Kidney (tissue), 14 donors: ENCODE data around the gene DHRS3. TPM values are rescaled to one million over a fixed set of nuclear protein-coding genes. Genes with fewer than 3 reads are reported as not detected.
A peak's percentile ranks its signal among the peaks of the same experiment; 100 is the strongest.

ENCODE experiments used
- DNase-seq, 5 donors: peaks; one replicate each; pipeline ENCODE4 v3.0.0-alpha.2; 2013 to 2020
- FAIRE-seq: peaks from 2 replicates; lab custom pipeline; 2012; peaks lifted over from hg19 to GRCh38; lab: Jason Lieb, UNC
- H3K27ac ChIP-seq, 2 donors: one replicate each; pipeline ENCODE4 v1.7.0; 2013; ENCODE audit warnings: low read depth in 2 of 2, low read length in 2 of 2, inconsistent platforms in 1 of 2
- H3K27me3 ChIP-seq: one replicate; pipeline ENCODE4 v1.7.1; 2013; ENCODE audit warnings: low read length, inconsistent platforms; ENCODE audit not compliant: control insufficient read depth, insufficient read depth
- H3K36me3 ChIP-seq, 3 donors: one replicate each; pipeline versions ENCODE4 v1.7.0 to v1.7.1; 2013; ENCODE audit warnings: low read length in 3 of 3, control low read depth in 1 of 3, inconsistent platforms in 1 of 3; ENCODE audit not compliant: insufficient read depth in 3 of 3, control insufficient read depth in 2 of 3
- H3K4me1 ChIP-seq, 3 donors: one replicate each; pipeline versions ENCODE4 v1.7.0 to v1.7.1; 2013; ENCODE audit warnings: low read length in 3 of 3, inconsistent platforms in 1 of 3, low read depth in 1 of 3; ENCODE audit not compliant: control insufficient read depth in 2 of 3, insufficient read depth in 2 of 3
- H3K4me3 ChIP-seq, 3 donors: one replicate each; pipeline versions ENCODE4 v1.7.0 to v1.8.1; 2013; ENCODE audit warnings: low read length in 3 of 3, control low read depth in 1 of 3, inconsistent platforms in 1 of 3
- H3K9ac ChIP-seq, 3 donors: one replicate each; pipeline versions ENCODE4 v1.7.0 to v1.7.1; 2013; ENCODE audit warnings: low read length in 3 of 3, control low read depth in 1 of 3, inconsistent platforms in 1 of 3
- H3K9me3 ChIP-seq, 3 donors: one replicate each; pipeline versions ENCODE4 v1.7.0 to v1.7.1; 2013; ENCODE audit warnings: low read length in 3 of 3, control low read depth in 1 of 3, inconsistent platforms in 1 of 3; ENCODE audit not compliant: control insufficient read depth in 2 of 3, insufficient read depth in 1 of 3
- intact Hi-C: fragments of 100-400 bp; cut with DNase I; formaldehyde crosslinking; loops from one replicate; pipeline ENCODE4 v1.11.1; 2022
- polyA plus RNA-seq: library from polyadenylated mRNA; stranded (reverse); fragments of 350-450 nt; fragmentation: Illumina TruSeq; extraction: RNeasy Lipid Tissue Mini Kit (QIAGEN cat#74804); gene quantifications from one replicate; pipeline ENCODE4 v1.2.3, GENCODE V29; 2014; ENCODE audit warnings: low read depth, low replicate concordance; ENCODE audit not compliant: insufficient read depth
- total RNA-seq: library from RNA; stranded (reverse); fragmentation: NEBNext Ultra II Directional; extraction: Animal tissue kit (Norgen Biotek cat#: 25700); gene quantifications from one replicate; pipeline ENCODE4 v1.2.1, GENCODE V29; 2021
- TF ChIP-seq, protein P1 (sequence below): IDR thresholded peaks from 3 replicates; pipeline ENCODE4 v1.5.1; 2012; ENCODE audit warnings: mild to moderate bottlenecking, moderate library complexity, borderline replicate concordance; ENCODE audit not compliant: insufficient read depth; ENCODE audit errors: extremely low read depth
- donor health status: control.
- donor health status: control.
- donor health status: control.
- donor health status: control.
- donor health status: control.
- donor health status: DM: yes; HTN: yes; CAD: no.
- donor health status: Normal renal cell carcinoma (clear cell type).

DHRS3 gene
- total and polyA plus RNA-seq, 2 donors from 2014 or later, result 44.8 to 97.1 TPM

DNA sequence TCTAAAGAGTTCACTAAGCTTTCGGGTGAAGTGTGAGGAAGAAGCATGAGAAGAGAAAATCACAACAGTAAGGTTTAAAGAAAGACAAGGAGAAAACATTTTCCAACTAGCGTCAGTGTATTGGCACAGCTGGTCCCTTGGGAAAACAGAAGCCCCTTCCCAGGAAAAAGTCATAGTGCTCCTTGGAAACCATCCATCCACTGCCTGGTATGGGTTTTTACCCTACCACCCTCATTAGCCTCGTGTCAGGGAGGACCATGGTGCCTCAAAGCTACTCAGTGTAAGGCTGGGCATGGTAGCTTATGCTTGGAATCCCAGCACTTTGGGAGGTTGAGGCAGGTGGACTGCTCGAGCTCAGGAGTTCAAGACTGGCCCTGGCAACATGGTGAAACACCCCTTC, 38.6 kb upstream of the DHRS3 start:
- intact Hi-C loops, result loop anchor here (10.0 kb wide), 1 partner anchor 342 kb away; no protein-coding TSS in a partner anchor
- H3K27me3 ChIP-seq, result no peaks in the 10 kb centered on the region

DNA sequence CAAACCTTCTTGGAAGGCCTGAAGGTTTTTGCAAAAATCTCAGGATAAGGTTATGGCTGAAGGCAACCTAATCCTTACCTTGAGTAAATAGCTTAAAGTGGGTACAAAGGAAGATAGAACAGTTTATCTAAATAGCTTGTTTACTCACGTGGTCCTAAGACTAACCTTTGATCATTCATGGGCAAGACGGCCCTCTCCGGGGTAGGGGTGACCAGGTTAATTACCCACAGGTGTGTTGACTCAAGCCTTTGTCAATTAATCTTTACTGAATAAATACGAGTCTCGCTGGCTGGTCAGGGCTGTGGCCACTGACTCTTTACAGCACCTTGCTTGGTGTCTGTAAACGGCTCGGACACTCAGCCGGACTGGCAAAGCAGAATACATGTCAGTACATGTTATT, 36.6 kb upstream of the DHRS3 start:
- intact Hi-C loops, result loop anchor here (10.0 kb wide), 1 partner anchor 340 kb away; no protein-coding TSS in a partner anchor
- no peak for DNase-seq
- H3K27ac ChIP-seq, result no peak overlapping the region
- TF ChIP-seq, protein P1, sequence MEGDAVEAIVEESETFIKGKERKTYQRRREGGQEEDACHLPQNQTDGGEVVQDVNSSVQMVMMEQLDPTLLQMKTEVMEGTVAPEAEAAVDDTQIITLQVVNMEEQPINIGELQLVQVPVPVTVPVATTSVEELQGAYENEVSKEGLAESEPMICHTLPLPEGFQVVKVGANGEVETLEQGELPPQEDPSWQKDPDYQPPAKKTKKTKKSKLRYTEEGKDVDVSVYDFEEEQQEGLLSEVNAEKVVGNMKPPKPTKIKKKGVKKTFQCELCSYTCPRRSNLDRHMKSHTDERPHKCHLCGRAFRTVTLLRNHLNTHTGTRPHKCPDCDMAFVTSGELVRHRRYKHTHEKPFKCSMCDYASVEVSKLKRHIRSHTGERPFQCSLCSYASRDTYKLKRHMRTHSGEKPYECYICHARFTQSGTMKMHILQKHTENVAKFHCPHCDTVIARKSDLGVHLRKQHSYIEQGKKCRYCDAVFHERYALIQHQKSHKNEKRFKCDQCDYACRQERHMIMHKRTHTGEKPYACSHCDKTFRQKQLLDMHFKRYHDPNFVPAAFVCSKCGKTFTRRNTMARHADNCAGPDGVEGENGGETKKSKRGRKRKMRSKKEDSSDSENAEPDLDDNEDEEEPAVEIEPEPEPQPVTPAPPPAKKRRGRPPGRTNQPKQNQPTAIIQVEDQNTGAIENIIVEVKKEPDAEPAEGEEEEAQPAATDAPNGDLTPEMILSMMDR, result no peak
- H3K4me3 ChIP-seq, result no peak overlapping the region
- FAIRE-seq, result no peak
- no peak overlapping the region for H3K9ac ChIP-seq
- no peaks in the 10 kb centered on the region for H3K9me3 ChIP-seq
- H3K4me1 ChIP-seq, result peaks cover 0 to 1% (median 0%) of the 10 kb centered on the region in 3 donors
- no peaks in the 10 kb centered on the region for H3K27me3 ChIP-seq
- H3K36me3 ChIP-seq, result no peaks in the 10 kb centered on the region

More for the DNA sequence above, 38.6 kb upstream of the DHRS3 start:
- Histone ChIP-seq H3K9ac (no peak overlapping the region), H3K4me3 (no peak overlapping the region), H3K4me1 (no peaks in the 10 kb centered on the region), H3K9me3 (no peaks in the 10 kb centered on the region), H3K36me3 (no peaks in the 10 kb centered on the region), H3K27ac (no peak overlapping the region)
- DNase-seq (no peak), FAIRE-seq (no peak)
- TF ChIP-seq, protein P1, result no peak

DNA sequence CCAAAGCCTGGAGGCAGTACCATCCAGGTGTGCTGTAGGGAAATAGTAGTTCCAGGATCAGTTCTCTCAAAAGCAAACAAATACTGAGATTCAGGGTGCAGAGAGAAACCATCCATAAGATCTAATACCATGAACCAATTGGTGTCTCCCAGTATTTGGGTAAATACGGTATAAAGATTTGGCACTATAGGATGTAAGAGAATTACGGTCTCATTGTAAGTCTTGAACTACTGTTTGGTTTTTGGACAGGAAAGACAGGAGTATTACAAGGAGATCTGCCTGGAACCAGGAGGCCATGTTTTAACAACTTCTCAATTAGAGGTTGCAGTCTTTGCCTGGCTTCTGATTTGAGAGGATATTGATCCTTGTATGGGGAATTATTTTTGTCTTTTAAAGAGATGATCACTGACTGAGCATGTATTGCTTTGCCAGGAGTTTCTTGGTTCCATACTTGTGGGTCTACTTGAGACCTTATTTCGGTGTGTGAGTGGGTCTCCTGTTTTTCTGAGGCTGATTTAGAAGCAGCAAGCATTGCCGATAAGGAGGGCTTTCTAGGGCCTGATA, 36.1 kb upstream of the DHRS3 start:
- Histone ChIP-seq H3K9me3 (no peaks in the 10 kb centered on the region), H3K4me1 (peaks cover 0 to 4% (median 0%) of the 10 kb centered on the region in 3 donors), H3K27ac (no peak overlapping the region), H3K27me3 (no peaks in the 10 kb centered on the region), H3K36me3 (no peaks in the 10 kb centered on the region), H3K4me3 (no peak overlapping the region), H3K9ac (no peak overlapping the region)
- TF ChIP-seq, protein P1, result no peak
- no peak for FAIRE-seq
- DNase-seq, result peak in 1 of 5 donors; percentile 34
- intact Hi-C loops, result loop anchor here (10.0 kb wide), 1 partner anchor 339 kb away; no protein-coding TSS in a partner anchor
